DMS153 treated with DMSO at 0.1 percent for 48 hours (cell line): Measurements from ENCODE around the gene DGKB.

Experiments
- DNase-seq: peaks from one replicate; lab custom pipeline; 2025; ENCODE audit not compliant: unreplicated experiment; lab: John Stamatoyannopoulos, UW

DGKB gene

DNA sequence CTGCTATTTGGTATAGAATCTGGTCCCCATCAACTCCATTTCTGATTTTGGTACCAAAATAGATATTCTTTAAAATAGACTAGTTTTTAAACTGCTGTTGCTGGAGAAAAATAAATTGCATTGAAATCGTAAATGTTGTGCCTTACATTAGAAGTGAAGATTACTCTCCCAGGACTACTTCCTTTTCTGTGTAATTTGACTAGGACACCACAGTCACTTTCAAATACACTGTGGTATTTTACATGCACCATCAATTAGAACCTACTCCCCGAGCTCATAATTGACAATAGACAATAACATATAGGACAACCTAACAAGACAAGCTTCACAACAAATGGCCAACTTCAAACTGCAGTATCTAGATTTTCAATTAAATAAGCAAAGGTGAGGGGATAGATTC, 211.5 kb downstream of the DGKB start:
- no peak for DNase-seq

DNA sequence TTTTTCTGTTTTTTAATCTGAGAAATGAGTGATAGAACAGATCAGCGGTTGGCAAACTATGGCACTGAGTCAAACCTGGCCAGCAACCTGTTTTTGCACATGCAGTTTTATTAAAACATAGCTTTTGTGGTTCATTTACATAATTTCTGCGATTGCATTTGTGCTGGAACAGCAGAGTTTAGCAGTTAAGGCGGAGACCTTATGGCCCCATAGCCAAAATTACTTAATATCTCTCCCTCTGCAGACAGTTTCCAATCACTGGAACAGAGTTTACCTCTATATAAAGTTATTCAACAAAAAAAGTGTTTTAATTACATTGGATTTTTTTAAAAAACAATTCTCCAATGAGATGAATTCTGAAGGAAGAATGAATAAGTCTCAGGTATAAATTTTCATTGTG, 212.1 kb downstream of the DGKB start:
- no peak for DNase-seq

DNA sequence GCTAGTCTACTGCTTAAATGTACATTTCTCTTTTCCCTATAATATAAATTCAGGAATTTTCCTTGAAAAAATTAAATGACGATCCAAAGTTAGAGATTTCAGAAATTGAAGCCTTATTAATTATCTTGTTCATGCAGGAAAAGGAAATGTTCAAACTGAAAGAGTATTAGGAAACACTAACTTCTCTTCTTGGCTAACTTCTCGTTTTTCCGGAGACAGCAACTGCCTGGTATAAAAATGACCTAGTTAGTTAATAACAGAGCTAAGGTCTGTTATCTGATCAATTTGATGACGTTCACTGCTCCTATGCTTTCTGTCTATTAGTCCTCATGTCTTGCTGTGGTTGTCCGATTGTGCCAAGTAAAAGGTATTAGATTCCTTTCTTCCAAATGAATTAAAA, 212.5 kb downstream of the DGKB start:
- DNase-seq: no peak

DNA sequence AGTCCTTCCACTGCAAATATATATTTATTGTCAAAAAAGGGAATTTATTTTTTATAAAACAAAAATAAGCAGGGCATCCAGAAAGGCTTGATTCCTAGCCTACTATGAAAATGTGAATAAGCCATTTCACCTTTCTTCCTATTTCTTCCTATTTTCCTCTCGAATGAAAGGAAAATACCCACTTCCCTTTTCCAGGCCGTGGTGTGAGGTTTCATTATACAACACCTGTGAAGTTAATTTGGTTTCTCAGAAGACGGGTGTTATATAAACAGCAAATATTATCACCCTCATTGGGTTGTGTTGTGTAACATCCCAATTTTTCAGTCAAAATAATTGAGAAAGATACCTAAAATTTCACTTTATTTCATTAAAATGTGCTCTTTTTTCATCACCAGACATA, 214.3 kb downstream of the DGKB start:
- DNase-seq: no peak

DNA sequence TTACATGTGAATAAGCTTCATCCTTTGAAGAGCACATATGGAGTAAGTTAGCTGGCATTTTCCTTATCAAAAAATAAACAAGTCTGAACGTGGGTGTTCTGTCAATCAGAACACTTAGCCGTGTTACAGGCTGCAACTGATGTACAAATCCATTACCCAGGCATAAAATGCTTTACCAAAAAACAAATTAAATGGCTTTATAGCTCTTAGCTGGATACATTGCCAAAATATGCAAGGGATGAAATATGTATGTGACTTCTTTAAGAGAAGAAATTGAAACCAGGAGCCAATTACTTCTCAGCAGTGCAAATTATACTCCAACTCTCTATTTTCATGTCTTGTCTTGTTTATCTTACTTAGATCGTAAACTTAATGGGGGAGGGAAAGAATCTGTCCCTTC, 214.8 kb downstream of the DGKB start:
- DNase-seq: no peak

DNA sequence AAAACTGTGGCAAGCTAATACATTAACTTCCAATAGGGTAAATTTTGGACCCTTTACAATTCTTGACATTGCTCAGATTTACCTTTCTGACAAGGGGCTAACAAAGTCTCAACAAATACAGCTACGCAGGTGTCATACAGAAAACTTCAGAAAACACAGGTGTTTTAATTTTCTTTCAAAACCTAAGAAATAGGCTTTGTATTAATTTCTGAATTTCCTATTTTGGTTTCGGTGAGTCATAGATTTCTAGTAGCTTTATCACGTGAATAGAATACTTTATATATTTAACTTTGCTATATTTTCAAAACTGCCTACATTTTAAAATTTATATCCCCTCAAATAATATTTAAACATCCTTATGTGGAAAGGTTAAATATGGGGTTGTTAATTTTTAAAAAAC, 215.3 kb downstream of the DGKB start:
- DNase-seq: no peak

DNA sequence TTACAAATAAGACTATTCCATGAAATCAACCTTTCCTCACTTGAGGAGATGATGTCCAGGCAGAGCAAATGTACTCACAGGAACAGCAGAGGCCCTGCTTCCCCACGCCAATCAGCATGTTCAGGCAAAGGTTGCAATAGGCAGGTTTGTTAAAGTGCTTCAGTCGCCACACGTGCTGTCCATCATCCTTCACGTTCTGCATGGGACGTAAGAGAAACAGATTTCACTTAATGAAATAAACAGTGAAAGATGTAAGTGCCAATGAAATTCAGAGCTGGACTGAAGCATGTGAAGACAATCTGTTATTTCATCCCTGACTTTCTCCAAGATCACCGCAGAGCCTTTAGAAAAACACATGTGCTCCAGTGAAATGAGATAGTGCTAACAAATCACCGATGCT, 217.4 kb downstream of the DGKB start:
- no peak for DNase-seq

DNA sequence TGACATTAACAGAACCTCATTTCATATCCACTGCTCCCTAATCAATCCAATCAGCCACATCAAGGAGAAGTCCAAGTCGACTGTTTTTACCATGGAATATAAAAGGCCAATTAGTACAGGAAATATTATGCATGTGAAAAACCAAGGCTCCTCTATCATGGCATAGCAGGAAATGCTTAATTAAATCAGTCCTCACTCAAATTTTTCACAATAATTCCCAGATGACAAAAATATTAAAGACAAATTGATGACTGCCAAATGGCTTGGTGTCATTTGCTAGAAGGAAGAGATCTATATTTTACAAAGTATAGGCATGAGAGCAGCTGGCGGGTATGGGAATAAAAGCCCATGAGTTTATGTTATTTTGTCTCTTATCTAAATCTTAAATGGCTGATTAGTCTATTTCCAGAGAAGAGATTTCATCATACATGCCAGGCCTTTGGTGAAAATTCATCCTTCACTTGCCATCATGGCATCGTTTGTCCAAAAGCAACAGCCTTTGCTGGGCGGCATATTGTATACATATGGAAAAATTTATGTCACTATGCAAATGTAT, 219.6 kb downstream of the DGKB start:
- DNase-seq: no peak

DNA sequence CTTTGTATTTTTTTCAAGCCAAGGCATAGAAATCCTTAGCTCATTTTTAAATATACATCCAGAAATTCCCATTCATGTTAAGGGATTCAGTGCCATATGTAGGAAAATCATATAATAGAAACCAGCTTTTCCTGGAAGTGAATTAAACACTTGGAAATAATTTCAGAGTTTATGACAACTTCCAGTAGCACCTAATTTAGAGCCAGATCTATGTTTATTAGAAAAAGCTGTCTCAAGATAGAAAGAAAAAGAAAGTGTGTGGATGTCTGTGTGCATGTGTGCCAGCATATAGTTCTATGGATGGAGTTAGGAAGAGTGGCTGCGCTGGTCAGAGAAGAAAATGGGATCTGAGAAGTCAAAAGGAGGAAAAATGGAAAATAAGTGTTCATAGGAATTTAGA, 225.7 kb downstream of the DGKB start:
- no peak for DNase-seq

DNA sequence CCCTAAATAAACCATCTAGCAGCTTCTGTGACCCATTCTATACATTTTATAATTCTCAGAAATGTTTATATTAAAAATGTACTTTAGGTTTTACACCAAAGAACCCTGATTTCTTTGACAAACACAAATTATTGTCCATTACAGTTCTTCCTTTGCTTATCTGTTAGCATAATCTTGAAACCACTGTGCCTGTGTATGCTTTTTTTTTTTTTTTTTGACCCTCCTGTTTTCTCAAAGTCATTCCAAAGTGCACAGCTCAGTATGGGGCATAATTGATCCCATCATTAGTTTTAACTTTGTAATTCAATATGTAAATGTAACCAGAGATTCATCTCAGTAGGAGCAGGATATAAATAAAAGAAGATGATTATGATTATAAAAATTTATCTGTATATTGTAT, 229.3 kb downstream of the DGKB start:
- DNase-seq: no peak

DNA sequence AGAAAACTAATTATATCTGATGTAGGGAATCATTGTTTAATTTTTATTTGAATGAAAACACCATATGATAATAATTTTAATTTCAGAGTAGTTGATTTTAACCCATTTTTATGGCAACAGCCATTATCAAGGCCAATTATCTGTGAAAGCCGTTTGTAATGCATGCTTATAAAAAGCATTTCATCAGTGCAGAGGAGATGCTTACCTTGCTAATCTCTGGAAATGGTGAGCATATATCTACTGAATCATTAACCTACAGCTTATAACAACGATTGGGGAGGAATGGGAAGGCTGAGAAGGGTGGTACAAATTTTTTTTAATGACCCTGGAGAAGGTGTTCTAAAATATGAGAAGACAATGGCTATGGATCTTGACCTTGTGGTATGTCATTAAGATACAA, 235.6 kb downstream of the DGKB start:
- DNase-seq: no peak

DNA sequence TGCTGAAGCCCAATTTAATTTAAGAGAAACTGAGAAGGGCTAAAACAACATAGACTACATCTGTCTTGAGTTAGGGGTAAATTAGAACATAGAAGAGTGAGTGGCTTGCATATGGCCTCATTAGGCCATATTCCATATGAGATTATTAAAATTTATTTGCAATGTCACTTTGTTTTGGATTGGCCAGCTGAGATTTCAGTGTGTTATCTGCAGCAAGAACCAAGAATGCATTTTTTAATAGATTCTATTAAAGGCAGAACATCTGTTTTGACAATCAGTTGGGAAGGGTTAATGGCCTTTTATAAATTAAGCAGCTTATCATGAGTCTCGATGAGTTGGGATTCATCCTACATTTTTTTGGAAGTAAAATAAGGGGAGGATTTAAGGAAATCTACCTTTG, 236.2 kb downstream of the DGKB start:
- DNase-seq: no peak

DNA sequence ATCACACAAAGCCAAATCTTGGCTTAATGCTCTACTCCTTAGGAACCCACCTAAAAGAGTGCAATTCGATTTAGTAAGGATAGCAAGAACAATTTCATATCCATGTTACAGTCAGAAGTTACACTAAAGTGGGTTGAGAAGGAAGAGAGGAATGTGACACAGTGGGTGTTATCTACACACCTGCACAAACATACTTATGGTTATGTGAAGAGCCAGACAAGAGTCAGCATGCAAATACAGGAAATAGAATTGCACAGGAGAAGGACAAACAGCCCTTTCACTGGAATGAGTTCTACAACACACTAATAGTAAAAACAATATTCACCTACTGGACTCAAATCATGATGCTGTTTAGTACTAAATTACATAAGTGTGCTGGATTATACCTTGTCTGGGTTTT, 262.8 kb downstream of the DGKB start:
- DNase-seq: peak; percentile 91

DNA sequence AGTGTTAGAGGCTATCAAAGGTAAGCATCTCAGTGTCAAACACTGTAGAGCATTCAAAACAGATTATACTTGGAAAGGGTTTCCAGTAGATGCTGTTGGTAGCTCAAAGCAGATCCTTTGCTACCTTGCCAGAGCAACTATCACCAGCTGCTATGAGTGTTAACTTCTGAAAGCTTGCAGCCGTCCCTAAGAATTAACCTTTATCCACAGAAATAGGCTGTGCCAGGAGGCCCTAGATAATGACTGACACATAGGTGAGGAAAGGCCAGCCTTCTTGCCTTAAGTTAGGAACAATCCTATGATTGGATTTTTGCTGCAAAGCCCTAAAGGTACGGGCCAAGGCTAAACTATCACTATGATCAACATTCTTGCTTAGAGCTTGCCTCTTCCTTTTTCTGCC, 263.2 kb downstream of the DGKB start:
- no peak for DNase-seq

DNA sequence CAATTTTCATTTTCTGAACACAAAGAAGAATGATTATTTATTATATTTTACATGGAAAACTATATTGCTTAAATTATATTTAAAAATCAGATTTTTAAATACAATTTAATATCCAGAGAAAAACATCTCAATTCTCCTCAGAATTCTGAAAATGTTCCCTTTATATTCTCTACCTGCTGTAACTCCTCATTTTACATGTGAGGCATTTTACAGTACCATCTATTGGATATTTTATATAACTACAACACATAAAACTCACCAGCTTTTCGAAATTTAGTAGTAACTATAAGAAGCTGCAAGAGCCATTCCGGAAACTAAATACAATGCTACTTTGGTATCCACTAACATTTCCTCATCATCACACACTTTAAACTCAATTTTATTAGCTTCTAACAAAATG, 264.6 kb downstream of the DGKB start:
- DNase-seq: peak; percentile 26

DNA sequence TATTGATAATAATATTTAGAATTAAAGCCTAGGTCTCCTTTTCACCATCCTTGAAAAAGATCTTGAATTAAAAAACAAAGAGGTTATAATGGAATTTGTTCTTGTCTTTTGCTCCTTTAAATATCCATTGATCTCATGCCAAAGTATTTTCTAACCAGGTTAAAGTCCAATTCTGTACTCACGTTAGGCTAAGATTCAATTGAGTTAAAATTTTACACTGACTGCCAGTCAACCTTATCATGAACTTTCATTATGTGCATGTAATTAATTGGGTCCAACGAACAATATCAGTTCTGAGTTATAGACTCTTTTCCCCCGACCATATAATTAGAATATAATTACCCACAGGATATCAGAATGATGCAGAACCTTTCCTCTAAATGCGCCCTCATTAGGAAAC, 266.6 kb downstream of the DGKB start:
- no peak for DNase-seq

DNA sequence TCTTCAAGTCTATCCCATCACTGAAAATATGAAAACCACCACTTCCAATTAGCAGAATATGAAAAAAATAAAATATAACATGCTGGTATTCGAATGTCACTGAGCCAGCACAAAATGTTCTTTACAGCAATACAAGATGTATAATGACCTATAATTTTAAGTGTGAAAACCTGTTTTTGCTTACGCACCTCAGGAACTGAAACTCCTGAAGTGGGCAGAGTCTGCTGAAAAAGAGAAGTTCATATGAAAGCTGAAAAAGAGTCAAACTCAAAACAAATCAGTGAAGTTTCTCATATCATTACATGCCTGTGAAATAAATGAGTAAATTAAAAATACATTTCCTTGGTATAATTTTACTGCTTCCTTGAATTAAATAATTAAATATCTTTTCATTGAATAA, 272.5 kb downstream of the DGKB start:
- DNase-seq: no peak

DNA sequence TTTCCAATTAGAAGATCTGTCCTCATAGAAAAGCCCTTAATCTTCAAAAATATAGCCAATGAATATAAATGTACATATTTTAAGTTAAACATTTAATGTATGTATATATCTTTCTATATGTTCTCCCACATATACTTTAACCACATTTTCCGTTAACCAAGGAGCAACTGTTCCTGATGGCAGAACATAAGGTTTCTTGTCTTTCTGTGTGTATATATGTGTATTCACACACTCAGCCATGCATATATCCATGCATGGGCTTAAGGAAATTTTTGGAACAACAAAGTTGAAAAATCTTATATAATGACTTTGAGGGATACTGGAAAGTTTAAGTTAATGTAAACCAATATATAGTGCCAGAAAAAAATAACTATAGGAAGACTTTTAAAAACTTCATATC, 274.0 kb downstream of the DGKB start:
- DNase-seq: no peak

DNA sequence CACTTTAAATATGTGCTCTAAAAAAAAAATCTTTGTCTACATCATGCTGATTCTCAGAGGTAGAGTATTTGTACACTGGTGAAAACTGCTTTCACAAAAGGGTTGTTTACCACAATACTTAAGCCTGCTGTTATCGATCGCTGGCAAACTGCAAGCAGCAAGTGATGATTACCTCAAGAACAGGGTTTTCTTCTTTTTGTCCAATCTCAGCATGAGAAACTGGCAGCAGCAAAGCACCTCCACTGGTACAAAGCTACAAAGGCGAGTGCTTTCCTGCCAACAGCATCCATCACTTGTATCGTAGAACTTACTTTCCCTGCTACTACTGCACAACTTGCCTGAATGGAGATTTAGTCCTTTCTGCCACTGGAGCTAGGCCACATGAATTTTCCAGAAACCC, 276.5 kb downstream of the DGKB start:
- no peak for DNase-seq

DNA sequence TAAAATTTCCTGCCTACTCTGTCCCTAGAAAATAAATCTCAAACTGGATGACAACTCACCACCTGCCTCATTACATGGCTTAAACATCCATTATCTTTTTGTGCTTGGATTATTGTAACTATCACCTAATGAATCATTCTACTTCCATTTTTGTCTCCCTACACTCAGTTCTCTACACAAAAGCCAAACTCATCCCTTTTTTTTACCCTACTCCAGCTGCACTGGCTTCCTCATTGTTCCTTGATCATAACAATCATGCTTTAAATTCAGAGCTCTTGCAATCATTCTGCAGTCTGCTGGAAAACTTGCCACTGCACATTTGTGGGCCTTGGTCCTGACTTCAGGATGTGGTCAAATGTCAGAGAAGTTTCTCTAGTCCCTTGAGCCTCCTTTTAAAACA, 280.0 kb downstream of the DGKB start:
- no peak for DNase-seq

DNA sequence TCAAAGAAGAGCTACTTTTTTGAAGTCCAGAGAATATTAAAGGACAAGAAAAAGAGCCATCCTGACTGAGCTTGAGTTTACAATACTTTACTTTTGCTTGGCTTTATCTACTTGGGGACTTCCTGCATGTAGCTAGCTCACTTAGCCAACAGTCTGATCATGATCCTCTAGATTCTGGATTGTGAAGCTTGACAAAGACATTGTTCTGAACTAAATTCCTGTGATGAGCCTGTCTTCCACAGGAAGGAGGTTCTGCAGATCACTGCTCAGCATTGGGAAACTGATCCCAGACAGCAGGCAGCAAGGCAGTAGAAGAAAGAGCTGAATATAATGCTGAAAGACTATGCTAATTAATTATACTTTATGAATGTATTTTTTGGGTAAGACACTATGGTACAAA, 296.4 kb downstream of the DGKB start:
- no peak for DNase-seq

DNA sequence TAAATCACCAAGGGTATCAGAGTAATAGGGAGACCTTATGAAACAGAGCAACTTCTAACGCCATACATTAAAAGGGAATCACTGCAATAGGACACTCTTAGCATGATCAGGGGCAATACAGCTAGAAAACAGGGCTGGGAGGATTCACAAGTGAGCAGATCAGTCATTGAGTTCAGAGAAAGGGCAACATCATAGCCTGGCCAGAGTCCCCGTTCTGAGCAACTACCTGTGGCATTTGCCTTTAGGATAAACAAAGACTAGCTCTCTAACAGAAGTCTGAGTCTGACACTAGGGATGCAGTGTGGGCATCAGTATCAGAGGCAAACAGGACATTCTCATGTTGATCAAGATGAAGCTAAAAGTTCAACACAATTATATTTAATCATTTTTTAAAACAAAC, 297.9 kb downstream of the DGKB start:
- DNase-seq: no peak

DNA sequence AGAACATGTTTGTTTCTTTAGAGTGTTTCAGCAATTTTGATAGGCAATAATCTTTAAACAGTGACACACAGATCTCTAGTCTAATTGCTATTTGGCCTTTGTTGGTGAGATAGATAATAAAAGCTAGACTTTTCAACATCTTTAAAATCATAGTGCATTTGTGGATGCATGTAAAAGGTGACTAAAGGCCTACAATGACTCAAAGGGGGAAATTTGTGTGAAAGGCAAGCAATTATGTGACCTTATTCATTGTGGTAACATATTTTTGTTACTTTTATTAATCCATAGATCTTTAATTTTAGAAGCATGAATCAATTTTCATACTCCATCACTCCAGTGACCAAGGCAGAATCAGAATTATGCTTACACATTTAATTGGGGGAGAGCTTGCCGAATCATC, 299.7 kb downstream of the DGKB start:
- no peak for DNase-seq

DNA sequence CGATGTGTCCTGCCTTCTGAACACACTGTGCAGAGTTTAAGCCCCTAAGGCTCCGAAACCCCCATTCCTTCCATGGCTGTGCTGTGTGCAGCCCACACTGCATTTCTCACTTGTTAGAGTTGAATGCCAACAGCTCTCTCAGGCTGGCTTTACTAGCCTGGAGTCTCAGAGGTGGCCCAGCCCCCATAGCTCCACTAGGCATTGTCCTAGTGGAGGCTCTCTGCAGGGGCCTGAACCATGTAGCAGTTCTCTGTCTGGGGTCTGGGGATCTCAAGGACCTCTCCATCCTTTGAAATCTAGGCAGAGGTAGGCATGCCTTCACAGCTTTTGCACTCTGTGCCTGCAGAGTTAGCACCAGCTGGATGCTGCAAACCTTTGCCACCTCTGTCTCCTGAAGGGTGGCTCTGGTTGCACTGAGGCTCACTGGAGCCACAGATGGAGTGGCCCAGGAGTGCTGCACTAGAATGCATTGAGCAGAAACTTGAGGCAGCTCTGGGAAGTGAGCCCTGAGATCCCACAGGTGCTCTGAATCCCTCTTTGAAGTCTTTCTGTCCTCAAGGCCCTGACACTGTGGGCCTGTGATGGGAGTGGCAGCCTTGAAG, 301.7 kb downstream of the DGKB start:
- no peak for DNase-seq
